Activated CD8-positive, alpha-beta memory T cell treated with anti-CD3 and anti-CD28 coated beads, Interleukin-2, amount 50 U/mL, for 1 hour (primary cell): ENCODE measurements around the gene RPTOR.

Experiments
- DNase-seq: peaks from one replicate; pipeline ENCODE4 v3.0.0-alpha.2; 2020; ENCODE audit errors: extremely low read depth

The RPTOR gene

DNA sequence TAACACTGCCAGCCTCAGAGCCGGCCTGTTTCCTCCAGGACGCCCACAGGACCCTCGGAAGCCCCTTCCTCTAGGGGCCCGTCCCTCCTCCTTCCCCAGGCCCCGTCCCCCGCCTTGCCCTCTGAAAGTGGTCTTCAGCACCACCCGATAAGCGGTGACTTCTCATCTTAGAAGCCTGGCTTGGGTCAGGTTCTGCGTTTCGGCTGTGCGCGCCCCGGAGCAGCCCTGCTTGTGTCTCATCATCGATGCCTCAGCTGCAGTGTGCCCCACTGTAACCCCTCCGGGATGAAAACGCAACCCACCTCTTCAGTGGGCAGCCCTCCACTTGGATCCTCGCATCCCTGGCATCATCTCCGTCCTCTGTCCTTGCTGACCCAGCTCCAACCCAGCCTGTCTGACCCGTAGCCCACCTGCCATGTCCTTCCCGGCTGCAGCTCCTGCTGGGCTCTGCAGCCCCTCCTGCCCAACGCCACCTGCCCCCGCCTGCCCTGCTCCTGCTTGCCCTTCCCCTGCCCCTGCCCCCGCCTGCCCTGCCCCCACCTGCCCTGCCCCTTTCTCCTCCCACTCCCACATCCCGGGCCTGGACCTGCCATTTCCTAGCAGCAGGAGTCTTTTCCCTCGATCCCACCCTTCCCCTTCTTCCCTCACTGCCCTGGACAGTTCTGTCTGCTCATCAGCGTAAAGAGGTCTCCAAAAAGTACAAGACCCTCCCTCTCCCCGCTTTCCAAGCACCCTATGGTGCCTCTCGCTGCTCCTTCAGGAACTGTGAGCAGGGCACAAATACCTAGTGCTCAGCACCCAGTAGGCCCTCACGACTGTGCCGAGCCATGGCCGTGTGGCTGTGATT, 334.5 kb downstream of the RPTOR start:
- DNase-seq, result no peak

GRCh38 chr17:80879723-80880647, 335.3 kb downstream of the RPTOR start:
- DNase-seq, result no peak

DNA sequence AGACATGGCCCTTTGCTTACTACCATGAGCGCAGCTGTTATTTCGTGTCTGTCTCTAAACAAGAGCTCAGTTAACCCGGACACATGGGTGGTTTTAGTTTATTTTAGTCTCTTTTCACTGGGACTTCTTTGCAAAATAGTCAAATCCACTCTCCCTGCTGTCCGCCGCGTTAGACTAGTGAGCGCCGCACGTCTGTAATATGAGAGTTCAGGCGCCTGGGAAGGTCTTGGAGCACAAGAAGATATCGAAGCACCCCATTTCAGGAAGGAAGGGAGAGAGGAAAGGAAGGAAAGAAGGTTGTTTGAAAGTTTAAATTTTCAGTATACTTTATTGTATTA, 336.0 kb downstream of the RPTOR start:
- no peak for DNase-seq

GRCh38 chr17:80881306-80881705, 336.7 kb downstream of the RPTOR start:
- DNase-seq, result no peak

- no peak for DNase-seq
Measured at GRCh38 chr17:80882323-80882722, 337.7 kb downstream of the RPTOR start.

- DNase-seq, result no peak
Measured at GRCh38 chr17:80882926-80883685, 338.5 kb downstream of the RPTOR start.

GRCh38 chr17:80883831-80884735, 339.4 kb downstream of the RPTOR start:
- no peak for DNase-seq

- DNase-seq, result no peak
Measured at GRCh38 chr17:80884811-80885210, 340.2 kb downstream of the RPTOR start.

GRCh38 chr17:80885947-80886582, 341.4 kb downstream of the RPTOR start:
- DNase-seq, result no peak

DNA sequence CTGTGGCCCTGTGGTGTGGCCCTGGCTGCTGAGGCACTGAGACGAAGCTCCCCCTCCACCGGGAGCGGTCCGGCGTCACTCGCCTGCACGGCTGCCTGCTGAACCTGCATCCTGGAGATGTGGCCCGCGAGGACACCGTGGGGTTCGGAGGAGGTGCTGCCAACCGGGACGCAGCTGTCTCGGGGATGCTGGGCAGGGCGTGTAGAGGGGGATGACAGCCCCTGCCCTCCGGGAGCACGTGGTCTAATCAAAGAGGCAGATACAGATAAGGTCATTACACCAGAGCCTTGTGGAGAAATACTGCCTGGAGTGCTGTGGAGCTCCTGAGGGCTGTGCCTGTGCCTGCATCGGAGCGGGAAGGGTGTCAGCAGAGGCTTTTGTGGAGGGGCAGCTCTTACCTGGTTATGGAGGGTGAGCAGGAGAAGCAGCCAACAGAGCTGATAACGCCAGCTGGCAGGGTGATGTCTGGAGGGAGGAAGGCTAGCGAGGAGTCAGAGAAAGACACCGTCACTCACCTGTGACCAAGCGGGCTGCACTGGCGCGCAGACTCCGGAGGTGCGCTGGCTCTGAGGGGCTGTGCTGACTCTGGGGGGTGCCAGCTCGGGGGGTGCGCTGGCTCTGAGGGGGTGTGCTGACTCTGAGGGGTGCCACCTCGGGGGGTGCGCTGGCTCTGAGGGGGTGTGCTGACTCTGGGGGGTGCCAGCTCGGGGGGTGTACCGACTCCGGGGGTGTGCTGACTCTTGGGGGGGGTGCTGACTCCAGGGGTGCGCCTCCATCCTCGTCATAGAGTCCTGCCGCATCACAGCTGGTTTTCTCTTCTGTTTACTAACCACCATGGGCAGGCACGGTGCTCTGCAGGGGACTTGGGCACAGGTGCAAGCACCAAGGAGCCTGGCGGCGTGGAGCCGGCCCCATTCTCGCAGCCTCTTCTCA, 342.3 kb downstream of the RPTOR start:
- no peak for DNase-seq

- DNase-seq, result no peak
Measured at GRCh38 chr17:80887639-80888175, 343.1 kb downstream of the RPTOR start.

DNA sequence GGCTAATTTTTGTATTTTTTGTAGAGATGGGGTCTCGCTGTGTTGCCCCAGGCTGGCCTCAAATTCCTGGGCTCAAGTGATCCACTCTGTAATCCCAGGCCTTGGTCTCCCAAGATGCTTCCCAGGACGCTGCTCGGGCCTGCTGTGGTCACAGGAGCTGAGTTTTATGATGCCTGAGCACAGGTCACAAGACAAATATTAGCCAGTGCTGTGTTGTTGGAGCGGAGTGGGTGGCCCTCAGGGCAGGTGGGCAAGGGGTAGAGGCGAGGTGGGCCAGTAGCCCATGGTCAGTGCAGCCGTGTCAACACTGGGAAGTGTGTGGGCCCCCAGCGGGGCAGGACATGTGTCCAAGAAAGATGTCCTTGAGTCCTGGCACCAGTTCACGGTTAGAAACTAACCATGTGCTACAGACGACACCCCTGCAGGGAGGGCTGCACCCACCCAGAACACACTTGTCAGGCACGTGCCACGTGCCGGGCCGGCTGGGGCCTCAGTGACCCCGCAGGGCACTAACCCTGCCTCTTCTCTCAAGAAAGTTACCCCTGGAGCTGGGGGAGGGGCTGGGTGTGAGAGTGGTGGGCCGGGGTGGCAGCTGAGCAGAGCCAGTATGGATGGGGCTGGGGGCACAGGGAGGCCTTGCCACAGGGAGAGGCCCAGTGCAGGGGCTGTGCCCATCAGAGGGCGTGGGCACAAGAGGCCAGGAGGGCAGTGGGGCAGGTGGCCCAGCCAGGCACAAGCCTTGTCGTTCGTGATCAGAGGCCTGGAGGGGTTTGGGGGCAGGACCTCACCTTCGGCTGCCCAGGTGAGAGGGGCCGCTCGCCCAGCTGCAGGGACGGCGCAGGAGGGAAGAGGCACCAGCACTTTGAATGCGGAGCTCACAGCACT, 343.9 kb downstream of the RPTOR start:
- DNase-seq, result no peak

DNA sequence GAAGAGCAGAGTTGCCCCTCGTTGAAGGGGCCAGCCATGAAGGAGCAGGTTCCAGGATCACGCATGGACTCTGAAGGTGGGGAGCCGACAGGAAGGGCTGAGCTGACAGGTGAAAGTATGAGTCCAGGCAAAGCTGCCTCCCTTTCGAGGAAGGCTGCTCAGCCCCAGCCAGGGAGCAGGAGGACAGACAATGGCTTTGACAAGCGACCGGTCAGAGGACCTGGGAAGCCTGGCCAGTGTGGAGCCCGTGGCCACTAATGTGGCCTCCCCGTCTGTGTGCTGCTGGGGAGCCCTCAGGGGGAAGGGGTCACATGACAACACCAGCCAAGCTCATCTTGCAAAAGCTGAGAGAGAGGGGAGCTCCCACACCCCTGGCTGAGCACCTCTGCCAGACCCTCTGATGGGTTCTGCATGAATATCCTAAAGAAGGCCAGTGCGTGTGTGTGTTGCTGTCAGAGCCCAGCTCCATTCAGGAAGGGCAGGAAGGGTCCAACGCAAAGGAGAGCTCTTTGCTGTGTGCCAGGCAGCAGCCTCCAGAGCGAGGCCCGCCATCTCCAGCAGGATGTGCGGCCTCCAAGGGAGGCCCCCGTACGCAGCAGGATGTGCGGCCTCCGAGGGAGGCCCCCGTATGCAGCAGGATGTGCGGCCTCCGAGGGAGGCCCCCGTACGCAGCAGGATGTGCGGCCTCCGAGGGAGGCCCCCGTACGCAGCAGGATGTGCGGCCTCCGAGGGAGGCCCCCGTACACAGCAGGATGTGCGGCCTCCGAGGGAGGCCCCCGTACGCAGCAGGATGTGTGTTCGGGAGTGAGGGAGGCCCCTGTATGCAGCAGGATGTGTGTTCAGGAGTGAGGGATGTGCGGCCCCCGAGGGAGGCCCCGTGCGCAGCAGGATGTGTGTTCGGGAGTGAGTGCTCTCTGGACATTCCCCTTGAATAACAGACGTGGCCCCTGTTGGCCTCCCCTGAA, 344.9 kb downstream of the RPTOR start:
- no peak for DNase-seq

DNA sequence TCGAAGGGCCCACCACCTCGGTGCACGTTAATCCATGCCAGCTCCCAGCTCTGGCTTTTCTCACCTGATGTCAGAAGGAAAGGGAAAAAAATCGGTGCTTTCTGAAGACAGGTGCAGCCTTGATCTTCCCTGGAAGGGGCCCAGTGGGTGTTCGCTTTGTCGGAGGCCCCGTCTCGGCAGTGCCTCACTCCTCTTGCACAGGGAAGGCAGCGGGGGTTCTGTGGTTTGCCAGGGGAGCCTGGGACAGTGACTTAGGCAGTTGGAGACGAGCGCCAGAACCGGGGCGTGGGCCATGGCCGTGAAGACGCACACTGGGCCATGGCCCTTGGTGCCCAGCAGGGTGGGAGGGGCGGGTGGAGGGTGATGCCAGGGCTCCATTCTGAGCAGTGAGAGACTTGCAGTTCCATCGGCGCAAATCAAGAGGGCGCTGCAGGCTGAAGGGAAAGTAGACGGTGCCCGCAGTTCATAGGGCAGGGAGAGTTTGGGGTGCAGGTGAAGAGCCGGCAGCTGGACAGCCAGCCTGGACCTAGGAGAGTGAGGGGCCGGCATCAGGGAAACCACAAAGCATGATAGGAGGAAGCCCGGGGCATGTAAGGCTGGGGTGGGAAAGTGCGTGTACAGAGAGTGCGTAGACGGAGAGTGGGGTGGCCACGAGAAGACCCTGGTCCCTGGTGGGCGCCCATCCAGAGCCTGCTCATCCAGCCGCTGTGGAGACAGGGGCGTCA, 345.7 kb downstream of the RPTOR start:
- DNase-seq, result no peak

- no peak for DNase-seq
Measured at GRCh38 chr17:80890921-80891396, 346.3 kb downstream of the RPTOR start.

DNA sequence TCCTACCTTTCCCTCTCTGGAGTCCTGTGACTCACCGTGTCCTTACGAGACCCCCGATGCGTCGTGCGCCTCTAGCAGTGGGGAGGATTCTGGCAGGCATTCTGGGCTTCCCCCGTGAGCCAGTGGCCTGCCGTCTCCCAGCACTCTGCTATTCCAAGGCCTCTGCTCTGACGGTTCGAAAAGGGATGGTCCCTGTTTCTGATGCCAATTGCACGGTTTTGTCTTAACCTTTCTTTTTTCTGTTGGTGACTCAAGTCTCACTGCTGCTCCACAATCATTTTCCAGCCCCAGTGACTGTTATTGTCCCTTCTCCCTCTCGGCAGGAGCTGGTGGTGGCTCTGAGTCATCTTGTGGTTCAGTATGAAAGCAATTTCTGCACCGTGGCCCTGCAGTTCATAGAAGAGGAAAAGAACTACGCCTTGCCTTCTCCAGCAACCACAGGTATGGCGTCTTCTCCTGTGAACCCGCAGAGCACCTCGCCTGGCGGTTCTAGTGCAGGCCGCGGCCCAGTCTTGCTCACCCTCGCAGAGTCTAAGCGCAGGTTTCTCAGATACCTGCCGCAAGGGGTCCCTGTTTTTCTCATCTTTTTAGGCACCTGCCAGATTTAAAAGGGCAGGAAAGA, 346.9 kb downstream of the RPTOR start:
- DNase-seq, result peak; percentile 54
